DMS 273 (cell line): ENCODE data around the gene B3GALT4.

Experiments
- DNase-seq: peaks from one replicate; lab custom pipeline; 2025; ENCODE audit not compliant: unreplicated experiment; lab: John Stamatoyannopoulos, UW

B3GALT4 gene

GRCh38 chr6:33290459-33290858, 13.5 kb downstream of the B3GALT4 start:
- no peak for DNase-seq

GRCh38 chr6:33292996-33293682, 16.2 kb downstream of the B3GALT4 start:
- no peak for DNase-seq

GRCh38 chr6:33294086-33294823, 17.3 kb downstream of the B3GALT4 start:
- no peak for DNase-seq

GRCh38 chr6:33295621-33296369, 18.9 kb downstream of the B3GALT4 start:
- DNase-seq: no peak

GRCh38 chr6:33296797-33297405, 20.0 kb downstream of the B3GALT4 start:
- DNase-seq: no peak

- peak; percentile 53 for DNase-seq
Measured at GRCh38 chr6:33297406-33297955, 20.6 kb downstream of the B3GALT4 start.

- DNase-seq: peak; percentile 81
Measured at GRCh38 chr6:33297956-33298772, 21.2 kb downstream of the B3GALT4 start.

- peak; percentile 79 for DNase-seq
Measured at GRCh38 chr6:33298773-33299236, 21.9 kb downstream of the B3GALT4 start, which contains the start of gene RGL2. RGL2 (minus strand) TSS chr6:33298942; CDS start chr6:33298610, 332 bp downstream.

- DNase-seq: peak; percentile 98
Measured at GRCh38 chr6:33299237-33299944, 22.5 kb downstream of the B3GALT4 start.

GRCh38 chr6:33301877-33302276, 25.0 kb downstream of the B3GALT4 start:
- no peak for DNase-seq

- DNase-seq: no peak
Measured at GRCh38 chr6:33304216-33304615, 27.3 kb downstream of the B3GALT4 start.

GRCh38 chr6:33305052-33305451, 28.1 kb downstream of the B3GALT4 start:
- peak; percentile 54 for DNase-seq

GRCh38 chr6:33306356-33306755, 29.4 kb downstream of the B3GALT4 start:
- no peak for DNase-seq

- DNase-seq: peak; percentile 80
Measured at GRCh38 chr6:33312361-33313104, 35.6 kb downstream of the B3GALT4 start.

- peak; percentile 56 for DNase-seq
Measured at GRCh38 chr6:33313105-33313708, 36.3 kb downstream of the B3GALT4 start.

GRCh38 chr6:33313709-33314514, 37.0 kb downstream of the B3GALT4 start, which contains the start of gene TAPBP:
TAPBP (minus strand) TSS chr6:33314078; CDS start chr6:33314041, 37 bp downstream.
- DNase-seq: peak; percentile 77

- DNase-seq: peak; percentile 59
Measured at GRCh38 chr6:33314515-33314942, 37.6 kb downstream of the B3GALT4 start.
